NCI-H524 treated with DMSO at 0.1 percent for 48 hours (cell line): ENCODE measurements around the gene RBL1.

ENCODE experiments used
- DNase-seq: peaks from one replicate; lab custom pipeline; 2025; lab: John Stamatoyannopoulos, UW

RBL1 gene

DNA sequence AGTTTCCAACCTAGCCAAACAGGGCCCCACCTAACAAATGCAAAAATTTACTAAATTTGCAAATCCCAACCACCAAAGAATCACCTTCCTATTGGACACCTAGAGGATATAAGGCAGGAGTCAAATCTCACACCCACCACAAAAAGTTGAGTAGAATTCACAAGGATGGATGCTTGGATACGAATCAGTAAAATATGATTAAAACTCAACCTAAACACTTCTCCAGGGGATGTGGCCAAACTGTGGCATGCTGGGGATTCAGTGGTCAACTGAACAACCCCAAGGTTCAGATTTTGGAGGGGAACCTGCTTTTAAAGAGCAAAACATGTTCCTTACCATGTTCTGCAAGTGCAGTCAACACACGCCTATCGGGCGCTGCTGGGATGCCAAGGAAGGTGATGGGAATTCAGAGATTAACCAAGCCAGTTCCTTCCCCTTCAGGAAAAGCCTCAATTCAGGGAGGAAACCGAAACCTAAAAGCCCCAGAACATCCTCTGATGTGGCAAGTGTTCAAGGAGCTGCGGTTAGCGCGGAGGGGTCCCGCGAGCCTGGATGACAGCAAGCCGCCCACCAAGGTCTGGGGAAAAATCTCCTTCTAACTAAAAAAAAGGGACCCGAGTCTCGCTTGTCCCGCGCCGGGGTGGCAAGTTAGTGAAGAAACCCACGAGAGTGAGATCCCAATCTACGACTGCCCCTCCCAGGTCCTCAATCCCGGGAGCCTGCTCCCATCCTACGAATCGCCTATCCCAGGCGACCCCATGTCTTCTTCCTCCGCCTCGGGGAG lies 145.2 kb downstream of the RBL1 start:
- no peak for DNase-seq
